ENCODE results near the gene SPSB4.

- TF ChIP-seq CTCF (IDR thresholded peaks at IDR 0.05; ENCODE audit: extremely low read depth in 1 of 2, insufficient read depth in 1 of 2, low read depth in 1 of 2, low read length in 2 of 2) (no peak), POLR2A (IDR thresholded peaks at IDR 0.05; ENCODE audit: low read depth, low read length) (no peak), MAX (IDR thresholded peaks at IDR 0.05; ENCODE audit: insufficient read depth, insufficient read length) (no peak)
Observed at GRCh38 chr3:141089339-141090152, 38.4 kb downstream of the SPSB4 start.
